ENCODE results near the gene MACF1. TPM values are rescaled to one million over a fixed set of nuclear protein-coding genes. Genes with fewer than 3 reads are reported as not detected.

MACF1 gene
- total RNA-seq, 3 donors from 2014 or later = 279 to 350 (median 325) TPM

GRCh38 chr1:39488012-39488545 is 283.6 kb downstream of the MACF1 start:
- Histone ChIP-seq H3K4me3 (no peak overlapping the region), H3K9me3 (no peaks in the 10 kb centered on the region), H3K4me1 (peaks cover 0 to 8% of the 10 kb centered on the region in 2 donors), H3K36me3 (no peaks in the 10 kb centered on the region), H3K27ac (no peak overlapping the region), H3K27me3 (peaks cover 0 to 7% of the 10 kb centered on the region in 2 donors)
- DNase-seq (ENCODE audit: low spot score in 2 of 2) = no peak
- no peak for TF ChIP-seq CTCF (IDR thresholded peaks at IDR 0.05)
- no peak for TF ChIP-seq POLR2AphosphoS5 (IDR thresholded peaks at IDR 0.05)
- TF ChIP-seq POLR2A (IDR thresholded peaks at IDR 0.05) = no peak
- intact Hi-C loops (cut with DNase I; ENCODE audit: low total_unique reads) = no loop called here

GRCh38 chr1:39488793-39489566 is 284.5 kb downstream of the MACF1 start:
- intact Hi-C loops (cut with DNase I; ENCODE audit: low total_unique reads) = no loop called here
- H3K27ac ChIP-seq = no peak overlapping the region
- H3K4me1 ChIP-seq = peaks cover 0 to 8% of the 10 kb centered on the region in 2 donors
- no peaks in the 10 kb centered on the region for H3K36me3 ChIP-seq
- no peaks in the 10 kb centered on the region for H3K9me3 ChIP-seq
- DNase-seq (ENCODE audit: low spot score in 2 of 2) = no peak
- no peak for TF ChIP-seq POLR2AphosphoS5 (IDR thresholded peaks at IDR 0.05)
- no peak for TF ChIP-seq POLR2A (IDR thresholded peaks at IDR 0.05)
- no peak for TF ChIP-seq CTCF (IDR thresholded peaks at IDR 0.05)
- H3K4me3 ChIP-seq = no peak overlapping the region
- H3K27me3 ChIP-seq = peaks cover 0 to 7% of the 10 kb centered on the region in 2 donors

GRCh38 chr1:39489567-39490239 is 285.2 kb downstream of the MACF1 start:
- Histone ChIP-seq H3K9me3 (no peaks in the 10 kb centered on the region), H3K27ac (no peak overlapping the region), H3K36me3 (no peaks in the 10 kb centered on the region), H3K4me1 (peaks cover 0 to 8% of the 10 kb centered on the region in 2 donors), H3K4me3 (no peak overlapping the region), H3K27me3 (peaks cover 0 to 7% of the 10 kb centered on the region in 2 donors)
- no peak for TF ChIP-seq POLR2A (IDR thresholded peaks at IDR 0.05)
- no peak for TF ChIP-seq CTCF (IDR thresholded peaks at IDR 0.05)
- TF ChIP-seq POLR2AphosphoS5 (IDR thresholded peaks at IDR 0.05) = no peak
- no peak for DNase-seq (ENCODE audit: low spot score in 2 of 2)
- intact Hi-C loops (cut with DNase I; ENCODE audit: low total_unique reads) = no loop called here

GRCh38 chr1:39490596-39491145 is 286.2 kb downstream of the MACF1 start:
- TF ChIP-seq CTCF (IDR thresholded peaks at IDR 0.05) (no peak), POLR2A (IDR thresholded peaks at IDR 0.05) (no peak), POLR2AphosphoS5 (IDR thresholded peaks at IDR 0.05) (no peak)
- Histone ChIP-seq H3K36me3 (no peaks in the 10 kb centered on the region), H3K27ac (no peak overlapping the region), H3K4me3 (peak overlapping the region; percentile 17 to 75 (median 52)), H3K4me1 (peaks cover 0 to 8% of the 10 kb centered on the region in 2 donors), H3K27me3 (peaks cover 0 to 7% of the 10 kb centered on the region in 2 donors), H3K9me3 (no peaks in the 10 kb centered on the region)
- DNase-seq (ENCODE audit: low spot score in 2 of 2) = no peak
- intact Hi-C loops (cut with DNase I; ENCODE audit: low total_unique reads) = no loop called here

Measured in breast epithelium (tissue), 4 donors.